Measurements from ENCODE around the gene GCH1. TPM values are rescaled to one million over a fixed set of nuclear protein-coding genes. Genes with fewer than 3 reads are reported as not detected.
"Not testable (repeated sequence)": the region's sequence is repeated elsewhere in the genome, so short reads cannot be mapped to it uniquely, and the experiment has no call there.

GCH1 gene
- total and polyA plus RNA-seq, 4 experiments from 2014 or later = 28.4 to 31.9 (median 30.5) TPM

DNA sequence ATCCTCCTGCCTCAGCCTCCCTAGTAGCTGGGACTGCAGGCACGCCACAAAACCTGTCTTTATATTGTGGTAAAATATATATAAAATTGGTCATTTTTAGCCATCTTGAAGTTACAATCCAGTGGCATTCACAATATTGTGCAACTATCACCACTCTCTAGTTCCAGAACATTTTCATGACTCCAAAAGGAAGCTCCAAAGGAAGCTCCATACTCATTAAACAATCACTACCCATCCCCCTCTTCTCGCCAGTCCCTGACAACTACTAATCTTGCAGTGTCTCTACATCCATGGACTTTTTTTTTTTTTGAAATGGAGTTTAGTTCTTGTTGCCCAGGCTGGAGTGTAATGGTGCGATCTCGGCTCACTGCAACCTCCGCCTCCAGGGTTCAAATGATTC is 3.1 kb downstream of the GCH1 start:
- no peaks in the 10 kb centered on the region for H3K36me3 ChIP-seq (ENCODE audit: insufficient read depth, low read length)
- no peak for DNase-seq
- no peak overlapping the region for H3K4me3 ChIP-seq (ENCODE audit: low read length in 2 of 2)
- H3K4me3 Mint-ChIP-seq = no peak overlapping the region
- H3K27ac ChIP-seq (ENCODE audit: low read depth, low read length) = no peak overlapping the region
- CTCF ChIA-PET (ENCODE audit: partially characterized antibody) = interaction anchor here (1.2 to 2.6 kb wide), 3 partner anchors 8 to 335 kb away, joined by 3 to 18 read pairs (median 5); no protein-coding TSS in a partner anchor
- peaks cover 33% of the 10 kb centered on the region for H3K4me1 ChIP-seq (ENCODE audit: insufficient read depth, low read length)
- H3K4me1 Mint-ChIP-seq = peaks cover 25 to 50% (median 34%) of the 10 kb centered on the region in 4 donors
- peak overlapping the region in 4 of 7 donors; percentile 6 to 88 (median 46) for H3K27ac Mint-ChIP-seq
- H3K27me3 Mint-ChIP-seq = no peaks in the 10 kb centered on the region
- H3K36me3 Mint-ChIP-seq = peaks cover 0 to 10% of the 10 kb centered on the region in 2 donors
- POLR2A ChIA-PET (ENCODE audit: partially characterized antibody) = interaction anchor here (0.8 to 1.7 kb wide), 3 partner anchors 15 to 127 kb away, joined by 3 to 6 read pairs (median 3); partner anchors contain the start of genes SOCS4 and WDHD1
- intact Hi-C loops (cut with micrococcal nuclease) = no loop called here
- H3K9me3 ChIP-seq (ENCODE audit: control insufficient read depth in 1 of 2, low read length in 2 of 2) = no peaks in the 10 kb centered on the region
- no peaks in the 10 kb centered on the region for H3K27me3 ChIP-seq (ENCODE audit: insufficient read depth, low read length)
- no peaks in the 10 kb centered on the region for H3K9me3 Mint-ChIP-seq

DNA sequence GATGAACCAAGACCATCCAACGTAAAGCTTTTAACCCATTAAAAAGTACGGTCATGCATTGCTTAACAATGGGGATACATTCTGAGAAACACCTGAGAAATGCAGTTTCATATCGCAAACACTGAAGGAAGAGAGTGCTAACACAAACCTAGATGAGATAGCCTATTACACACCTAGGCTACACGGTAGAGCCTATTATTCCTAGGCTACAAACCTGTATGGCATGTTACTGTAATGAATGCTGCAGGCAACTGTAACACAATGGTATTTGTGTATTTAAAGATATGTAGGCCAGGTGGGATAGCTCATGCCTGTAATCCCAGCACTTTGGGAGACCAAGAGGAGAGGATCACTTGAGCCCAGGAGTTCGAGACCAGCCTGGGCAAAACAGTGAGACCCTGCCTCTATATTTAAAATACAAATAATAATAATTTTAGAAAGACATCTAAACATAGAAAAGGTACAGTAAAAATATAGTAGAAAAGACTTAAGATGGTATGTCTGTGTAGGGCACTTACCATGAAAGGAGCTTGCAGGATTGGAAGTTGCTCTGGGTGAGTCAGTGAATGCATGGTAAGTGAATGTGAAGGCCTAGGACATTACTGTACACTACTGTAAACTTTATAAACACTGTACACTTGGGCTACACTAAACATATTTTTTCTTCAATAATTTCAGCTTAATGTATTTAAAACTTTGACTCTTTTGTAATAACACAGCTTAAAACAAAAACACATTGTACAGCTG is 4.6 kb downstream of the GCH1 start:
- H3K36me3 ChIP-seq (ENCODE audit: insufficient read depth, low read length); H3K9me3 Mint-ChIP-seq; H3K4me3 ChIP-seq (ENCODE audit: low read length in 2 of 2); H3K9me3 ChIP-seq (ENCODE audit: control insufficient read depth in 1 of 2, low read length in 2 of 2); H3K27ac ChIP-seq (ENCODE audit: low read depth, low read length); H3K27me3 Mint-ChIP-seq; H3K27me3 ChIP-seq (ENCODE audit: insufficient read depth, low read length); DNase-seq; intact Hi-C loops (cut with micrococcal nuclease): not testable (repeated sequence)
- Mint-ChIP-seq H3K4me1 (peaks cover 31 to 58% (median 43%) of the 10 kb centered on the region in 4 donors), H3K36me3 (peaks cover 0 to 13% of the 10 kb centered on the region in 2 donors), H3K27ac (peak overlapping the region in 1 of 7 donors; percentile 46), H3K4me3 (peak overlapping the region in 3 of 8 donors; percentile 3 to 42 (median 15))
- ChIA-PET POLR2A (ENCODE audit: partially characterized antibody) (interaction anchor here (1.1 to 1.4 kb wide), 3 partner anchors 14 to 332 kb away, joined by 3 read pairs; no protein-coding TSS in a partner anchor), CTCF (ENCODE audit: partially characterized antibody) (interaction anchor here (0.7 to 2.6 kb wide), 4 partner anchors 9 to 334 kb away, joined by 3 to 18 read pairs (median 5); no protein-coding TSS in a partner anchor)
- H3K4me1 ChIP-seq (ENCODE audit: insufficient read depth, low read length) = peaks cover 34% of the 10 kb centered on the region

DNA sequence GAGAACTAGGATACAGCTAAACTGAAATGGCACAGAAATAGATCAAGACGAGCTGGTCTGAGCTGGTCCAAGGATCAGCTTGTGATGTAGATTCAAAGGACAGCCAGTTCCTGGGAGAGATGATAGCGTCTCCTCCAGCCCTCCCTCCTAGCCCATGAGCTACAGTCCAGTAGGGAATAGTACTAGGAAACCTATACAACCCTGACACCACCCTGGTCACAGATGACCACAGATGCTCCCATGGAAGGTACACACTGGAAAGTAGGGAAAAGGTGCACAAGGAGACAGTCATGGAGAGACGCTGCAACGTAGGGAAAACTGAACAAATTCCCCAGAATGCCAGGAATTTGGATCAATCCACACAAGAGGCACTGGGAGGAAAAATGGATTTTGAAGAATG is 6.9 kb downstream of the GCH1 start:
- peaks cover 37% of the 10 kb centered on the region for H3K4me1 ChIP-seq (ENCODE audit: insufficient read depth, low read length)
- CTCF ChIA-PET (ENCODE audit: partially characterized antibody) = interaction anchor here (1.0 to 5.8 kb wide), 3 partner anchors 8 to 59 kb away, joined by 3 to 47 read pairs (median 28); partner anchors contain the start of gene GCH1
- Mint-ChIP-seq H3K4me3 (no peak overlapping the region), H3K36me3 (peaks cover 0 to 8% of the 10 kb centered on the region in 2 donors), H3K27ac (peak overlapping the region in 4 of 7 donors; percentile 16 to 58 (median 42)), H3K9me3 (no peaks in the 10 kb centered on the region), H3K27me3 (no peaks in the 10 kb centered on the region), H3K4me1 (peaks cover 34 to 58% (median 46%) of the 10 kb centered on the region in 4 donors)
- no peak for DNase-seq
- no peaks in the 10 kb centered on the region for H3K27me3 ChIP-seq (ENCODE audit: insufficient read depth, low read length)
- POLR2A ChIA-PET (ENCODE audit: partially characterized antibody) = no interaction called here
- intact Hi-C loops (cut with micrococcal nuclease) = no loop called here
- H3K9me3 ChIP-seq (ENCODE audit: control insufficient read depth in 1 of 2, low read length in 2 of 2) = no peaks in the 10 kb centered on the region
- no peak overlapping the region for H3K4me3 ChIP-seq (ENCODE audit: low read length in 2 of 2)
- H3K36me3 ChIP-seq (ENCODE audit: insufficient read depth, low read length) = no peaks in the 10 kb centered on the region
- H3K27ac ChIP-seq (ENCODE audit: low read depth, low read length) = no peak overlapping the region

DNA sequence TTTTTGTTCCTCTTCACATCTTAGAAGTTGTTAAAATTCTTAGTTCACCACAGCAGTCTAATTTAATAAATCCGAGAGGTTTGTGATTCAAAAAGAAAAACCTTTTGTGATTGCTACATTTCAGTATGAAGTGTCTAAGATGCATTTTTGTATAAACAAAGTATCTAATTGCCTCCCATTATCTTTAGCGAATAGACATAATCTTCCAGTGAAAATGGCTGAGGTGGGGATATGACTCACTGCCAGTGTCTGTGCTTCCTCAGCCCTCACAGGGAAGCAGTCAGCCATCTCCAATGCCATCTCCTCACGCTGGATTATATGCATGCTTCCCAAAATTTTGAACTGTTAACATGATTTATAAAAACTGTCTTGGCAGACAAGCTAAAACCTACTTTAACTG is 7.6 kb downstream of the GCH1 start:
- no peaks in the 10 kb centered on the region for H3K9me3 ChIP-seq (ENCODE audit: control insufficient read depth in 1 of 2, low read length in 2 of 2)
- H3K27me3 ChIP-seq (ENCODE audit: insufficient read depth, low read length) = no peaks in the 10 kb centered on the region
- peak overlapping the region in 1 of 8 donors; percentile 18 for H3K4me3 Mint-ChIP-seq
- no peak for DNase-seq
- H3K27ac Mint-ChIP-seq = peak overlapping the region in 5 of 7 donors; percentile 30 to 87 (median 54)
- no peak overlapping the region for H3K4me3 ChIP-seq (ENCODE audit: low read length in 2 of 2)
- intact Hi-C loops (cut with micrococcal nuclease) = no loop called here
- CTCF ChIA-PET (ENCODE audit: partially characterized antibody) = interaction anchor here (1.0 to 5.8 kb wide), 3 partner anchors 8 to 60 kb away, joined by 3 to 47 read pairs (median 28); partner anchors contain the start of gene GCH1
- POLR2A ChIA-PET (ENCODE audit: partially characterized antibody) = no interaction called here
- H3K36me3 Mint-ChIP-seq = peaks cover 0 to 8% of the 10 kb centered on the region in 2 donors
- no peak overlapping the region for H3K27ac ChIP-seq (ENCODE audit: low read depth, low read length)
- no peaks in the 10 kb centered on the region for H3K36me3 ChIP-seq (ENCODE audit: insufficient read depth, low read length)
- no peaks in the 10 kb centered on the region for H3K27me3 Mint-ChIP-seq
- peaks cover 32 to 55% (median 44%) of the 10 kb centered on the region in 4 donors for H3K4me1 Mint-ChIP-seq
- peaks cover 30% of the 10 kb centered on the region for H3K4me1 ChIP-seq (ENCODE audit: insufficient read depth, low read length)
- H3K9me3 Mint-ChIP-seq = no peaks in the 10 kb centered on the region

DNA sequence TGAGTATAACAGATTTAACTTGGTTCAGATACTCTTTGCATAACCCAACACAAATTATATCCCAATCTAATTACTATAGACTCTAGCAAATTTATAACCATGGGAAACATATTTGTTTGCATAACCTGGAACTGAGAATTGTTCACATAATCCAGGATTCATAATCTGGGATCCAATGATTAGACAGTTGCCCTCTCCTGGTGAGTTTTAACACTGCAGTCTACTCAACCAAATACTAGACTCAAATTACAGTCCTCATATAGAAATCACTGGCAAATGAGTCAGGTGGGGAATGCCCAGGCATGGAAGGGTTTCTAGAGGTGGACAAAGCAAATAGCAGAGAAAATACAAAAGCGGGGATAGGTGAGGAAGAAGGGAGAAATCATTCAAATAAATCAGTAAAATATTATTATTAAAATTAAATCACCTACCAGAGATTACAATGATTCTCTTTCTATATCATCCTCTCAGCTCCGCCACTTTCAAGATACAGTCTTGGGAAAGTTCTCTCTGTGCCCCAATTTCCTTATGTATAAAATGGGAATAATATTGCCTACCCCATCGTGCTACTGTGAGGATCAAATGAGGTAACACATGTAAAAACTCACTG is 9.4 kb downstream of the GCH1 start:
- H3K9me3 Mint-ChIP-seq = no peaks in the 10 kb centered on the region
- Histone ChIP-seq H3K27me3 (ENCODE audit: insufficient read depth, low read length) (no peaks in the 10 kb centered on the region), H3K36me3 (ENCODE audit: insufficient read depth, low read length) (no peaks in the 10 kb centered on the region), H3K4me3 (ENCODE audit: low read length in 2 of 2) (no peak overlapping the region), H3K4me1 (ENCODE audit: insufficient read depth, low read length) (peaks cover 24% of the 10 kb centered on the region), H3K9me3 (ENCODE audit: control insufficient read depth in 1 of 2, low read length in 2 of 2) (no peaks in the 10 kb centered on the region), H3K27ac (ENCODE audit: low read depth, low read length) (no peak overlapping the region)
- ChIA-PET CTCF (ENCODE audit: partially characterized antibody) (interaction anchor here (0.7 to 5.8 kb wide), 6 partner anchors 8 to 27 kb away, joined by 3 to 47 read pairs (median 4); partner anchors contain the start of gene GCH1), POLR2A (ENCODE audit: partially characterized antibody) (interaction anchor here (1.0 to 1.4 kb wide), 2 partner anchors 9 to 12 kb away, joined by 3 to 5 read pairs; no protein-coding TSS in a partner anchor)
- DNase-seq = peak; percentile 27 to 46 (median 36)
- intact Hi-C loops (cut with micrococcal nuclease) = loop anchor here (1.0 kb wide), 2 partner anchors 8 to 12 kb away; no protein-coding TSS in a partner anchor
- no peak overlapping the region for H3K4me3 Mint-ChIP-seq
- peaks cover 0 to 8% of the 10 kb centered on the region in 2 donors for H3K36me3 Mint-ChIP-seq
- no peaks in the 10 kb centered on the region for H3K27me3 Mint-ChIP-seq
- H3K4me1 Mint-ChIP-seq = peaks cover 42 to 64% (median 51%) of the 10 kb centered on the region in 4 donors
- peak overlapping the region in 4 of 7 donors; percentile 1 to 48 (median 21) for H3K27ac Mint-ChIP-seq

DNA sequence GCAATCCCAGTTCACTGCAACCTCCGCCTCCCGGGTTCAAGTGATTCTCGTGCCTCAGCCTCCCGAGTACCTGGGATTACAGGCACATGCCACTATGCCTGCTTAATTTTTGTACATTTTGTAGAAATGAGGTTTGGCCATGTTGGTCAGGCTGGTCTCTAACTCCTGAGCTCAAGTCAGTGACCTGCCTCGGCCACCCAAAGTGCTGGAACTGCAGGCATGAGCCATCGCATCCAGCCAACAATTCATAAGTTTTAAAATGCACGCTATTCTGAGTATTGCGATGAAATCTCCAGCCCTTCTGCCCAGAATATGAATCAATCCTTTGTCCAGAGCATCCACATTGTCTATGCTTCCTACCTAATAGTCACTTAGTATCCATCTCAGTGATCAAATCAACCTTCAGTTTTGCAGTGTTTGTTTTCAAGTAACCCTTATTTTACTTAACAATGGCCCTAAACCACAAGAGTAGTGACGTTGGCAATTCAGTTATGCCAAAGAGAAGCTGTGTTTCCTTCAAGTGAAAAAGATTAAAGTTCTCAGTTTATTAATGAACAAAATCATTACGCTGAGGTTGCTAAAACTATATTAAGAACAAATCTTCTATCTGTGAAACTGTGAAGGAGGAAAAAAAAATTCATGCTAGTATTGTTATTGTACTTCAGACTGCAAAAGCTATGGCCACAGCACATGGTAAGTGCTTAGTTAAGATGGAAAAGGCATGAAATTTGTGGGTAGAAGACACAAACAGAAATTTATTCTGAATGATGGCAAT is 11.0 kb downstream of the GCH1 start:
- intact Hi-C loops (cut with micrococcal nuclease) = no loop called here
- Histone ChIP-seq H3K4me1 (ENCODE audit: insufficient read depth, low read length) (peaks cover 24% of the 10 kb centered on the region), H3K27ac (ENCODE audit: low read depth, low read length) (no peak overlapping the region), H3K4me3 (ENCODE audit: low read length in 2 of 2) (no peak overlapping the region), H3K36me3 (ENCODE audit: insufficient read depth, low read length) (no peaks in the 10 kb centered on the region), H3K27me3 (ENCODE audit: insufficient read depth, low read length) (no peaks in the 10 kb centered on the region), H3K9me3 (ENCODE audit: control insufficient read depth in 1 of 2, low read length in 2 of 2) (no peaks in the 10 kb centered on the region)
- Mint-ChIP-seq H3K27ac (peak overlapping the region in 2 of 7 donors; percentile 5 to 58), H3K4me1 (peaks cover 43 to 71% (median 56%) of the 10 kb centered on the region in 4 donors), H3K4me3 (no peak overlapping the region), H3K9me3 (no peaks in the 10 kb centered on the region), H3K36me3 (peaks cover 0 to 3% of the 10 kb centered on the region in 2 donors), H3K27me3 (no peaks in the 10 kb centered on the region)
- POLR2A ChIA-PET (ENCODE audit: partially characterized antibody) = interaction anchor here (1.2 kb wide), 1 partner anchor 11 kb away, joined by 3 read pairs; the partner anchor contains the start of gene GCH1
- CTCF ChIA-PET (ENCODE audit: partially characterized antibody) = interaction anchor here (1.2 to 5.8 kb wide), 3 partner anchors 9 to 74 kb away, joined by 3 to 47 read pairs (median 28); partner anchors contain the start of gene GCH1
- no peak for DNase-seq

Measured in CD4-positive, alpha-beta memory T cell (primary cell).